ENCODE results near the gene ACBD6. TPM values are rescaled to one million over a fixed set of nuclear protein-coding genes. Genes with fewer than 3 reads are reported as not detected.

The ACBD6 gene
- total RNA-seq, 1 donor from 2014 or later, result 43.4 TPM

GRCh38 chr1:180248731-180249681 lies 253.4 kb downstream of the ACBD6 start:
- H4K20me1 ChIP-seq (ENCODE audit: insufficient read depth, low read length), result no peaks in the 10 kb centered on the region
- H3K36me3 Mint-ChIP-seq (ENCODE audit: low read depth, unreplicated experiment), result no peaks in the 10 kb centered on the region
- peaks cover 14% of the 10 kb centered on the region for H3K4me1 Mint-ChIP-seq (ENCODE audit: low read depth, unreplicated experiment)
- TF ChIP-seq CTCF (IDR thresholded peaks at IDR 0.05; ENCODE audit: insufficient read depth, low read depth, low read length) (no peak), EZH2 (IDR thresholded peaks at IDR 0.05; ENCODE audit: insufficient read depth, low read length) (no peak)
- no peak overlapping the region for H2AFZ ChIP-seq (ENCODE audit: low read depth, low read length)
- no peaks in the 10 kb centered on the region for H3K79me2 ChIP-seq (ENCODE audit: insufficient read depth, low read length)
- no peak overlapping the region for H3K9ac ChIP-seq (ENCODE audit: low read length)
- DNase-seq (ENCODE audit: low read depth) (no peak), FAIRE-seq (no peak)
- peaks cover 2% of the 10 kb centered on the region for H3K9me3 Mint-ChIP-seq (ENCODE audit: unreplicated experiment)
- H3K4me1 ChIP-seq (ENCODE audit: insufficient read depth, low read length), result peaks cover 2% of the 10 kb centered on the region
- H3K36me3 ChIP-seq (ENCODE audit: insufficient read depth, low read length), result no peaks in the 10 kb centered on the region
- no peaks in the 10 kb centered on the region for H3K9me3 ChIP-seq (ENCODE audit: insufficient read depth, low read depth, low read length)
- peaks cover 23% of the 10 kb centered on the region for H3K27me3 Mint-ChIP-seq (ENCODE audit: low read depth, unreplicated experiment)
- H3K27me3 ChIP-seq (ENCODE audit: insufficient read depth, low read length), result peaks cover 7% of the 10 kb centered on the region
- H3K4me3 Mint-ChIP-seq (ENCODE audit: unreplicated experiment), result no peak overlapping the region
- peak overlapping the region; percentile 66 for H3K27ac Mint-ChIP-seq (ENCODE audit: unreplicated experiment)
- H3K27ac ChIP-seq (ENCODE audit: low read depth, low read length), result no peak overlapping the region
- no peak overlapping the region for H3K4me2 ChIP-seq (ENCODE audit: low read length)
- no peak overlapping the region for H3K4me3 ChIP-seq (ENCODE audit: insufficient read depth, low read depth, low read length)

- no peak overlapping the region for H3K27ac Mint-ChIP-seq (ENCODE audit: unreplicated experiment)
- Histone ChIP-seq H3K4me2 (ENCODE audit: low read length) (no peak overlapping the region), H3K4me1 (ENCODE audit: insufficient read depth, low read length) (peaks cover 2% of the 10 kb centered on the region), H3K27ac (ENCODE audit: low read depth, low read length) (no peak overlapping the region), H3K27me3 (ENCODE audit: insufficient read depth, low read length) (peaks cover 8% of the 10 kb centered on the region), H2AFZ (ENCODE audit: low read depth, low read length) (no peak overlapping the region), H3K36me3 (ENCODE audit: insufficient read depth, low read length) (no peaks in the 10 kb centered on the region), H3K4me3 (ENCODE audit: insufficient read depth, low read depth, low read length) (no peak overlapping the region), H3K9me3 (ENCODE audit: insufficient read depth, low read depth, low read length) (no peaks in the 10 kb centered on the region), H3K79me2 (ENCODE audit: insufficient read depth, low read length) (no peaks in the 10 kb centered on the region), H3K9ac (ENCODE audit: low read length) (no peak overlapping the region), H4K20me1 (ENCODE audit: insufficient read depth, low read length) (no peaks in the 10 kb centered on the region)
- peaks cover 25% of the 10 kb centered on the region for H3K27me3 Mint-ChIP-seq (ENCODE audit: low read depth, unreplicated experiment)
- no peak overlapping the region for H3K4me3 Mint-ChIP-seq (ENCODE audit: unreplicated experiment)
- DNase-seq (ENCODE audit: low read depth) (no peak), FAIRE-seq (no peak)
- H3K4me1 Mint-ChIP-seq (ENCODE audit: low read depth, unreplicated experiment), result peaks cover 14% of the 10 kb centered on the region
- H3K36me3 Mint-ChIP-seq (ENCODE audit: low read depth, unreplicated experiment), result no peaks in the 10 kb centered on the region
- H3K9me3 Mint-ChIP-seq (ENCODE audit: unreplicated experiment), result peaks cover 2% of the 10 kb centered on the region
- TF ChIP-seq EZH2 (IDR thresholded peaks at IDR 0.05; ENCODE audit: insufficient read depth, low read length), result no peak
- TF ChIP-seq CTCF (IDR thresholded peaks at IDR 0.05; ENCODE audit: insufficient read depth, low read depth, low read length), result no peak
Measured at GRCh38 chr1:180248176-180248575, 254.2 kb downstream of the ACBD6 start.

GRCh38 chr1:180247580-180247979 lies 254.8 kb downstream of the ACBD6 start:
- H4K20me1 ChIP-seq (ENCODE audit: insufficient read depth, low read length), result no peaks in the 10 kb centered on the region
- peaks cover 11% of the 10 kb centered on the region for H3K4me1 Mint-ChIP-seq (ENCODE audit: low read depth, unreplicated experiment)
- H3K4me2 ChIP-seq (ENCODE audit: low read length), result no peak overlapping the region
- no peaks in the 10 kb centered on the region for H3K36me3 Mint-ChIP-seq (ENCODE audit: low read depth, unreplicated experiment)
- no peak overlapping the region for H3K4me3 Mint-ChIP-seq (ENCODE audit: unreplicated experiment)
- no peak overlapping the region for H3K27ac ChIP-seq (ENCODE audit: low read depth, low read length)
- peaks cover 2% of the 10 kb centered on the region for H3K4me1 ChIP-seq (ENCODE audit: insufficient read depth, low read length)
- H3K4me3 ChIP-seq (ENCODE audit: insufficient read depth, low read depth, low read length), result no peak overlapping the region
- TF ChIP-seq EZH2 (IDR thresholded peaks at IDR 0.05; ENCODE audit: insufficient read depth, low read length) (no peak), CTCF (IDR thresholded peaks at IDR 0.05; ENCODE audit: insufficient read depth, low read depth, low read length) (no peak)
- no peaks in the 10 kb centered on the region for H3K79me2 ChIP-seq (ENCODE audit: insufficient read depth, low read length)
- DNase-seq (ENCODE audit: low read depth) (no peak), FAIRE-seq (no peak)
- peaks cover 2% of the 10 kb centered on the region for H3K9me3 Mint-ChIP-seq (ENCODE audit: unreplicated experiment)
- H3K27me3 Mint-ChIP-seq (ENCODE audit: low read depth, unreplicated experiment), result peaks cover 23% of the 10 kb centered on the region
- no peak overlapping the region for H3K9ac ChIP-seq (ENCODE audit: low read length)
- H3K9me3 ChIP-seq (ENCODE audit: insufficient read depth, low read depth, low read length), result no peaks in the 10 kb centered on the region
- H3K27me3 ChIP-seq (ENCODE audit: insufficient read depth, low read length), result peaks cover 10% of the 10 kb centered on the region
- no peak overlapping the region for H2AFZ ChIP-seq (ENCODE audit: low read depth, low read length)
- H3K27ac Mint-ChIP-seq (ENCODE audit: unreplicated experiment), result no peak overlapping the region
- H3K36me3 ChIP-seq (ENCODE audit: insufficient read depth, low read length), result no peaks in the 10 kb centered on the region

All from astrocyte (in vitro differentiated cells and primary cell).